HG03460 (cell line): ENCODE results near the gene C2CD2L.
"Not testable (repeated sequence)": the region's sequence is repeated elsewhere in the genome, so short reads cannot be mapped to it uniquely, and the experiment has no call there.

Experiments used
- ATAC-seq: cut with Tn5 transposase; IDR thresholded peaks from one replicate; pipeline ENCODE4 v1.9.1; 2021; ENCODE audit not compliant: unreplicated experiment

Gene C2CD2L

DNA sequence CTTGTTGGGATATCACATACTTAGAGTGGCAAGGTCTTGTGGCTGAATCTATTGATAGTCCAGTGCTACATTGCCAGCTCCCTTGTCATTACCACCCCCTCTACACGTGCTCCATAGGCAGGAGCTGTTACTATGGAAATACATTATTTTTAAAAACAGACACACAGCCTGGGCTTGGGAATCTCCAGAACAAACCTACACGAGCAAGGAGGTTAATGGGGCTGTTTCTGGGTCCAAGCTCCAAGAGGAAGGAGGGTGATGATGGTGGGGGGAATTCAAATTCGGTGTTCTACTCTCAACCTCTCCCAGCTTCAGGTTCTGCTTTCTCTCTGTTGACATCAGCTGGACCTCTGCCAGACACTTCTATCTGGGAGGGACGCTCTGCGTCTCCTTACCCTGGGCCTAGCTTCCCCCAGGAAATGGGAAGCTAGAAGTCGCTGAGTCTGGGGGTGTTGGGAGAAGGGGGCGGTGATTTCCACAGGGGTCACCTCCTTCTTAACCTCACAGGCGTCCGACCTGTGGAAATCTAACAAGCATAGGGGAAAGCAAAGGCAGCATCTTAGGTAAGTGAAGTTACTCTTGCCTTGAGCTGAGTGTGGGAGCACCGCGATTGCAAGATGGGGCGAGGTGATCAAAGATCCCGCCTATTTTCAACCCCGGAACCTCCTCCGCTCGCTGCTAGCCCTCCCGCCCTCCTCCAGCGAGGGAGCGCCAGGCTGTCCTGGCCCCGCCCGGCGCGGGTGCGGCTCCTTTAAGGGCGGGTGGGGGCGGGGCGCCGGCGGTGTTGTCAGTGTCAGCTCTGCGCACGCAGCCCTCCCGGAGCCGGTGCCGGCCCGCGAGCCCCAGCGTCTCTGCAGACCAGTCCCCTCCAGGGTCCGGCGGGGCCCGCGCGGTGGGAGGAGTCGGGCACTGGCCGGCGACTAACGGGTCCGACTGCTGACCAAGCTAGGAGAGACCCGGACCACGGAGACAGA, at the start of gene C2CD2L:
TSS of gene C2CD2L (plus strand) at position 781 of the 974 bp plus-strand sequence. CDS start 398 bp downstream, outside the sequence.
- peak; percentile 78 for ATAC-seq

DNA sequence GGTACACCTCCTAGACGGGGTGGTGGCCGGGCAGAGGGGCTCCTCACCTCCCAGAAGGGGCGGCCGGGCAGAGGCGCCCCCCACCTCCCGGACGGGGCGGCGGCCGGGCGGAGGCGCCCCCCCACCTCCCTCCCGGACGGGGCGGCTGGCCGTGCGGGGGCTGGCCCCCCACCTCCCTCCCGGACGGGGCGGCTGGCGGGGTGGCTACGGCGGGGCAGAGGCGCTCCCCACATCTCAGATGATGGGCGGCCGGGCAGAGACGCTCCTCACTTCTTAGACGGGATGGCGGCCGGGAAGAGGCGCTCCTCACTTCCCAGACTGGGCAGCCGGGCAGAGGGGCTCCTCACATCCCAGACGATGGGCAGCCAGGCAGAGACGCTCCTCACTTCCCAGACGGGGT, 48.0 kb upstream of the C2CD2L start:
- ATAC-seq = not testable (repeated sequence)

DNA sequence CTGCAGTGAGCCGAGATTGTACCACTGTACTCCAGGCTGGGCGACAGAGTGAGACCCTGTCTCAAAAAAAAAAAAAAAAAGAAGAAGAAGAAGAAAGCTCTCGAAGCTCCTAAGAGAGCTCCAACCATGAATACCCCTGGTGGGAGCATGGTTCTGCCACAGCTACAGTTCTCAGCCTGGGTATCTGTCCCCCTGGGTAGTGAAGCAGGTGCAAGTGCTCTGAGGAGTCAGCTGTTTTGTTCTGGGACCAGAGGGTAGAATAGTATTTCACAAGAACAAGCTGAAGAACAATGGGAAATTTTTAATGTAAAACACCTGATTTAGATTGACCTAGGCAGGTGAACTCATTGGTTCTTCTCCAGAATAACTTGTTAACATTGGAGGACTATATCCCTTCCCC, 45.9 kb upstream of the C2CD2L start:
- no peak for ATAC-seq

DNA sequence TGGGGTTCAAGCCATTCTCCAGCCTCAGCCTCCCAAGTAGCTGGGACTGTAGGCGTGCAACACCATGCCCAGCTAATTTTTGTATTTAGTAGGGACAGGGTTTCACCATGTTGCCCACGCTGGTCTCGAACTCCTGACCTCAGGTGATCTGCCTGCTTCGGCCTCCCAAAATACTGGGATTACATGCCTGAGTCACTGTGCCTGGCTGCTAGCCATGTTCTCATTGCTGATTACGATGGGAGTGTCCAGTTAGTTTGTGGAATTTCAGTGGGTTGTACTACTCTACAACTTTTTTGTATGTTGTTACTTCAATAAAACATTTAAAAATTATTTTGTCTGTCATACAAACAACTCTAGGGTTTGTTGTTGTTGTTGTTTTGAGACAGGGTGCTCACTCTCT, 44.4 kb upstream of the C2CD2L start:
- no peak for ATAC-seq

DNA sequence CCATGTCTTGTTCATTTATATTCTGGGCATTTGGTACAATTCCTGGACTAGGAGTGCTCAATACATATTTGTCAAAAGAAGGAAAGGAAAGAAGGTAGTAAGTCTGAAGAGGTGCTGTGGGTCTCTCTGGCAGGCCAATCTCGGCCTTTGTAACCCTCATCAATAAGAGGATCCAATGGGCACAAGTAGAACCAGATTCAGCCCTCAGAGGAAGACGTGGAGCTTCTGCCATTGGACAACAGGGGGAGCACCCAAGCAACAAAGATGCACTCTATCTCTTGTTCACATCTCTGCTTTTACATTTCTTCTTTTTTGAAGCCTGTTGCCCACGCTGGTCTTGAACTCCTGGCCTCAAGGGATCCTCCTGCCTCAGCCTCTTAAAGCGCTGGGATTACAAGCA, 41.8 kb upstream of the C2CD2L start:
- no peak for ATAC-seq

DNA sequence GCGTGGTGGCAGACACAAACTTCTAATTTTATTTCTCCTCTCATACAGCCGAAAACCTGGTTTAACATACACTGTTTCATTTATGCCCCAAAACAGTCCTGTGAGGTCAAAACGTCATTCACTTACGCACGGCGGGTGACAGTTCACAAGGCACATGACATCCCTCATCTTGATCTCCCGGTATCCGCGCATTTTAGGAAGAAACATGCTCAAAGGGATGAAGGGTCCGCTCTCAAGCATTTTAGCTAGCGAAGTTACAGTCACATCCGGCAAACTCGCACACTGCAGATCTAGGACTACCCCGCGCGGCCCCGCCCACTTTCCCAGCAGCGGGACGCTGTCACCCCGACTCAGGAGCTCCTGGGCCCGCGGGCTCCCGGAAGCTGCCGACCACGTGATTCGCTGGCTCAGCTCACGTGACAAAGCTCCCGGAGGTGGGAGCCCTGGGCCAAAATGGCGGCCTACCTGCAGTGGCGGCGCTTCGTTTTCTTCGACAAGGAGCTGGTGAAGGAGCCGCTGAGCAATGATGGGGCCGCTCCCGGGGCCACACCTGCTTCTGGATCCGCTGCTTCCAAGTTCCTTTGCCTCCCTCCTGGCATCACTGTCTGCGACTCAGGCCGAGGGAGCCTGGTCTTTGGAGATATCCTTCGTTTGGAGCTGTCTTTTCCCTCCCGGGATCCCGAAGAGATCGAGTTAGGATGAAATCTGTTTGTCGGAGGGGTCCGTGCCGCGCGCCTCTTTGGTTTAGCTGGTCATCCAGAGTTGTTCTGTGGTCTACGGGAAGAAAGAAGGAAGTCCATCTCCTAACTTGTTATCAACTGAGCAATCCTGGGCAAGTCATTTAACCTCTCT, 39.5 kb upstream of the C2CD2L start, which contains the start of gene VPS11:
TSS of gene VPS11 (plus strand) at position 448 of the 852 bp plus-strand sequence. CDS start at position 454, 6 bp downstream.
- ATAC-seq = peak; percentile 88

GRCh38 chr11:119077839-119078238, 29.3 kb upstream of the C2CD2L start:
- ATAC-seq = no peak

DNA sequence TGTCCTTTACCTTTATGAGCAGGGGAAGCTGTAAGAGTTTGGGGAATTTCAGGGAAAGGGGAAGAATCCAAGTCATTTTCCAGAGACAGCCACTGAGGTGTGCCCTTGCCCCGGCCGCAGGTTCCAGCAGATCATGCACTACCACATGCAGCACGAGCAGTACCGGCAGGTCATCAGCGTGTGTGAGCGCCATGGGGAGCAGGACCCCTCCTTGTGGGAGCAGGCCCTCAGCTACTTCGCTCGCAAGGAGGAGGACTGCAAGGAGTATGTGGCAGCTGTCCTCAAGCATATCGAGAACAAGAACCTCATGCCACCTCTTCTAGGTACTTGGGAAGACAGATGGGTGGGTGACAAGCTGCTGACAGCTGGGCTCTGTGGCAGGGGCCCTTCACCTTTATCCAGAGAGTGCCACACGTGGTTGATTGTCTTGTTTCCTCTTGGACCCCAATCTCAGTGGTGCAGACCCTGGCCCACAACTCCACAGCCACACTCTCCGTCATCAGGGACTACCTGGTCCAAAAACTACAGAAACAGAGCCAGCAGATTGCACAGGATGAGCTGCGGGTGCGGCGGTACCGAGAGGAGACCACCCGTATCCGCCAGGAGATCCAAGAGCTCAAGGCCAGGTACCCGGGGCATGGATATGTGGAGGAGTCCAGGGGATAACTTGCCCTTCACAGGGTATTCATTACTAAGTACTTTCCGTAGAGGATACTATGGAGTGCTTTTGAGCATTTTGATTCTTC, 28.3 kb upstream of the C2CD2L start:
- ATAC-seq = no peak

- no peak for ATAC-seq
Observed at GRCh38 chr11:119081682-119082260, 25.4 kb upstream of the C2CD2L start.

DNA sequence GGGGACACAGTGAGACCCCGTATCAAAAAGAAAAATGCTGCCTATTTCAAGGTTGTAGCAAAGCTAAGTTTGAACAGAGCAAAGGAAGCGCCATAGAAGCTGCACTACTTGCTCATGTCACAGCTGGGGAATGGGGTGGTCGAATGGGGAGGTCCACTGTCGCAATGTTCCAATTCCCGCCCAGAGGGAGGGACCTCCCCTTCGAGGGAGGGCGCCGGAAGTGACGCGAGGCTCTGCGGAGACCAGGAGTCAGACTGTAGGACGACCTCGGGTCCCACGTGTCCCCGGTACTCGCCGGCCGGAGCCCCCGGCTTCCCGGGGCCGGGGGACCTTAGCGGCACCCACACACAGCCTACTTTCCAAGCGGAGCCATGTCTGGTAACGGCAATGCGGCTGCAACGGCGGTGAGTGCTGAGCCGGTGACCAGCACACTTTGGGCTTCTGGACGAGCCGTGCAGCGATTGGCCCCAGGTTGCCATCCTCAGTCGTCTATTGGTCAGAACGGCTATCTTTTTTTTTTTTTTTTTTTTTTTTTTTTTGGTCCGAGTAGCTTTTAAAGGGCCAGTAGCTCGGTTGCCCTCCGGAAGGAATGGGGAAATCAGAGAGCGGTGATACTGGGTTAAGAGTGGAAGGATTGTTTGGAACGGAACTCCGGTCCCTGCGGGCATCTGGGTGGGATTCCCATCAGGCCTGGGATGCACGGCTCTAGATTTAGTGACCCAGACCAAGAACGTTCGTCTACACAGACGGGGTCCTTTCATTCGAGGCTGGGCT, 22.3 kb upstream of the C2CD2L start, which contains the start of gene HMBS:
TSS of gene HMBS (plus strand) at position 219 of the 774 bp plus-strand sequence. CDS start at position 372, 153 bp downstream.
- ATAC-seq = peak; percentile 85

GRCh38 chr11:119085437-119085847, 21.7 kb upstream of the C2CD2L start:
- peak; percentile 20 for ATAC-seq

GRCh38 chr11:119087123-119087522, 20.0 kb upstream of the C2CD2L start:
- no peak for ATAC-seq

GRCh38 chr11:119087747-119088241, 19.4 kb upstream of the C2CD2L start:
- no peak for ATAC-seq

DNA sequence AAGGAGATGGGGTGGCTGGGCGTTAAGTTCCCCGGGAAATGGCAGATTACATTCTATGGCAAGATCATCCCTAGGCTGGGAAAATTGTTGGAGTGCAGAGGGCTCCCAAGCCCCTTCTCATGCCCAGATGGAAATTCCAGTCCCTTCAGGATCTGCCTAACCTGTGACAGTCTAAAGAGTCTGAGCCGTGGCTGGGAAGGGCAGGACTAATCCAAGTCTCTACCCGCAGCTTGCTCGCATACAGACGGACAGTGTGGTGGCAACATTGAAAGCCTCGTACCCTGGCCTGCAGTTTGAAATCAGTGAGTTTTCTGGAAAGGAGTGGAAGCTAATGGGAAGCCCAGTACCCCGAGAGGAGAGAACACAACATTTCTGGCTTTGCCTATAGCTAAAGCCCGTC, 18.7 kb upstream of the C2CD2L start:
- ATAC-seq = no peak

- ATAC-seq = no peak
Observed at GRCh38 chr11:119089319-119089718, 17.8 kb upstream of the C2CD2L start.

GRCh38 chr11:119091178-119091577, 16.0 kb upstream of the C2CD2L start:
- no peak for ATAC-seq

GRCh38 chr11:119091966-119092879, 14.9 kb upstream of the C2CD2L start:
- no peak for ATAC-seq
